Posterior vena cava (tissue), 2 donors: Measurements from ENCODE around the gene PDCD11. TPM values are rescaled to one million over a fixed set of nuclear protein-coding genes. Genes with fewer than 3 reads are reported as not detected.
"Not testable (repeated sequence)": the region's sequence is repeated elsewhere in the genome, so short reads cannot be mapped to it uniquely, and the experiment has no call there.

Experiments
- DNase-seq: peaks from one replicate; pipeline ENCODE4 v3.0.0-alpha.2; 2020; ENCODE audit warnings: low spot score
- intact Hi-C, 2 donors: fragments of 100-400 bp; cut with DNase I; formaldehyde crosslinking; loops; one replicate each; pipeline versions ENCODE4 v1.14.1 to v1.14.2; 2022 to 2023
- total RNA-seq, 2 donors: library from RNA; stranded (reverse); fragmentation: NEBNext Ultra II Directional; extraction: Animal tissue kit (Norgen Biotek cat#: 25700); gene quantifications; one replicate each; pipeline ENCODE4 v1.2.1, GENCODE V29; 2021
- donor health status: DM: yes; HTN: yes; CAD: no.
- donor health status: DM: yes; HTN: yes; CAD: no.

The PDCD11 gene
- total RNA-seq, 2 donors from 2014 or later, result 18.2 to 22.1 TPM

DNA sequence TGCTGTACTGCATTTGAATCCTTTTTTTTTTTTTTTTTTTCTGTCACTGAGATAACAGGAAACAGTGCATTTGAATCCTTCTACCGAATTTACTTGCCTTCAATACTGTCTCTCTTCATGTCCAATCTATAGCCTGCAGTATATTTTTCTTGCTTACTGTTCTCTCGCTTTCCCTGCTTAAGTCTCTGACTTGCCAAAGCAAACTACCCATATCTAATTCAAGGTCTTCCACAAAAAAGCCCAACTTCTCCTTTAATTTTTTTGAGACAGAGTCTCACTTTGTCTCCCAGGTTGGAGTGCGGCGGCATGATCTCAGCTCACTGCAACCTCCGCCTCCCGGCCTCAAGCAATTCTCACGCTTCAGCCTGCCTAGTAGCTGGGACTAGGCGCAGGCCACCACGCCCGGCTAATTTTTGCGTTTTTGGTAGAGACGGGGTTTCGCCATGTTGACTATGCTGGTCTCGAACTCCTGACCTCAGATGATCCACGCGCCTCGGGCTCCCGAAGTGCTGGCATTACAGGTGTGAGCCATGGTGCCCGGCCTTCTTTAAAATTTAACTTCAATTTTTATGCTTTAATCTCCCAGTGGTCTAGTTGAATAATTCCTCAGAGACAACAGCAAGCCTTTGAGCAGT, 882 bp downstream of the PDCD11 start:
- intact Hi-C loops, result no loop called here
- no peak for DNase-seq

DNA sequence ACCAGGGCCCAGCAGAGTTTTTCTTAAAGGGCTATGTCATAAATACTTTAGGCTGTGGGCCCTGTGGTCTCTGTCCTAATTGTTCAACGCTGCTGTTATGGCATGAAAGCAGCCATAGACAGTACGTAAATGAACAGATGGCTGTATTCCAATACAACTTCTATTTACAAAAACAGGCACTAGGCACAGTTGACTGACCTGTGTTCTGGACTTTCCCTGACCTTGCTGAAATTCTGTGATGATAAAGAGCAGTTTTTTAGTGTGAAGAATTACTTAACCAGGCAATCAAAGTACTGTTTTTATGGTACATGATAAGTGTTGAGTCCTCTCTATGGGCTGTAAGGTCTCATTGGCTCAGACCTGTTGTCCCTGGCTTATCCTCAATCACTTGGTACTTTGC, 17.1 kb downstream of the PDCD11 start:
- intact Hi-C loops, result no loop called here

DNA sequence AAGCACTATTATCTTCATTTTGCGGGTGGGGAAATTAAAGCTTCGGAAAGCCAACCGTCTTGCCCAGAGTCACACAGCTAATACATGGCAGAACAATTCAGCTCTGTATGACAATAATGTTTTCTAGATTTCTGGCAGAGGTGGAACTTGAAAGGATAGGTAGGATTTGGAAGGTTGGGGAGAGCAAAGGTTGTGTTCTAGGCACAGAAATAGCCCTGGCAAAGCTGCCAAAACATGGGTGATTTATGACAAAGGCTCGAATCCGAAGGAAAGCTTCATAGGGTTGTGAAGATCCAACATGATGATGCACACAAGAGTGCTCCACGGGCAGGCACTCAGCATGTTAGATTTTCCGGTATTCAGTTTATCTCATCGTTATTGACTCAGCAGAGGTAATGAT, 19.2 kb downstream of the PDCD11 start:
- intact Hi-C loops, result loop anchor here in 1 of 2 donors (5.0 kb wide), 1 partner anchor 72 kb away; no protein-coding TSS in a partner anchor
- no peak for DNase-seq

More for the DNA sequence above, 17.1 kb downstream of the PDCD11 start:
- DNase-seq, result no peak

DNA sequence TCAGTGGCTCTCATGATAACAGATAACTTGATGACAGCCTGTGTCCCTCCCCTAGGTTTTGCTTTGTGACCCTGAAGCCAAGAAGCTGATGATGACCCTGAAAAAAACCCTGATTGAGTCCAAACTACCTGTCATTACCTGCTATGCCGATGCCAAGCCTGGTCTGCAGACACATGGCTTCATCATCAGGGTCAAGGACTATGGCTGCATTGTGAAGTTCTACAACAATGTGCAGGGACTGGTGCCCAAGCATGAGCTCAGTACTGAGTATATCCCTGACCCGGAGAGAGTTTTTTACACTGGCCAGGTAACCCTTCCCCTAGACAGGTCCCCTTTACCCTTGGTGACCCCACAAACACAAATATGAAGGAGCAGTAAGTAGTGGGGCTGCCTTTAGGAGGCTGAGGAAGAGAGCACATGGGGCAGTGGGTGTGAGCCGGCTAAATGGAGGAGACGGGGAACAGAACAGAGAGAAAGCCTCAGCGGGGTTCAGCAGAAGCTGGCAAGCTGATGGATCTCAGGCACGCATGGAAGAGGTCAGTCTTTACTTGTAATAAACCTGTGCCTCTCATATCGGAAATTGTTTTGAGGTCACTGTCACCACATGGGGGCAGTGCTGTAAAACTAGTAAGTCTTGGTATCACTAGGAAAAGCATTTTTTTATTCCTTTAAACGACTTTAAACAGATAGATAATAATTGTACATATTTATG, 20.2 kb downstream of the PDCD11 start:
- no peak for DNase-seq
- intact Hi-C loops, result loop anchor here (2.0 to 5.0 kb wide), 2 partner anchors 70 to 71 kb away; no protein-coding TSS in a partner anchor

- DNase-seq, result not testable (repeated sequence)
- intact Hi-C loops, result loop anchor here (2.0 to 5.0 kb wide), 2 partner anchors 70 kb away; no protein-coding TSS in a partner anchor
Measured at GRCh38 chr10:103417148-103417469, 20.7 kb downstream of the PDCD11 start.

DNA sequence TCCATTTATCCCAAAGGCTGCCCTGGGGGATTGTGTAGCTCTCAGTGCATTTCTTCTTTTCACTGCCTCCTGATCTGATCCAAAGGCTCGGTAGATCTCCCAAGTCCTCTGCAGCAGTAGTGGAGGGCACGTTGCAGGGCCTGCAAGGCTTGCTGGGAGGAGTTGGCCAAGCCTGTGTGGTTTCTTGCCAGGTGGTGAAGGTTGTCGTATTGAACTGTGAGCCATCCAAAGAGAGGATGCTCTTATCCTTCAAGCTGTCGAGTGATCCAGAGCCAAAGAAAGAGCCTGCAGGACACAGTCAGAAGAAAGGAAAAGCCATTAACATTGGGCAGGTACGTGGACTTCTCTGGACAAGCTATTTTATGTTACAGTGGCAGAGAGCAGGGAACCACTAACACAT, 21.2 kb downstream of the PDCD11 start:
- intact Hi-C loops, result loop anchor here (2.0 to 5.0 kb wide), 2 partner anchors 69 to 70 kb away; no protein-coding TSS in a partner anchor
- DNase-seq, result no peak

DNA sequence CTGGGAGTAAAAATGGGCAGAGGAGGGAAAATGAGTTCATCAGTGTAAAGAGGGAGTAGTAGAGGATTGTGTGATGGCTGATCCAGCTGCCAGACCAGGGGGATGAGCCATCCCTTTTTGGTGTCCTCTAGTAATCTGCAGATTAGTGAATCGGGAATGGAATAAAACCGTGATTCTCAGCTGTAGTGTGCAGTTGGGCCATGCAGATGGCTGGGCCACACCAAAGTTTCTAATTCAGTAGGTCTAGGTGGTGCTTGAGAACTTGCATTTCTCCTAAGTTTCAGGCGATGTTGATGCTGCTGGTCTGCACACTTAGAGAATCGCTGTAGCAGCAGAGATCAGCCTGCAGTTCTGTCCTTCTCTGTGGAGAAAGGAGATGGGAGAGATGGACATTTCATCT, 22.7 kb downstream of the PDCD11 start:
- intact Hi-C loops, result loop anchor here in 1 of 2 donors (5.0 kb wide), 1 partner anchor 68 kb away; no protein-coding TSS in a partner anchor
- no peak for DNase-seq

- DNase-seq, result no peak
- intact Hi-C loops, result no loop called here
Measured at GRCh38 chr10:103423748-103424147, 27.3 kb downstream of the PDCD11 start.

GRCh38 chr10:103427866-103428265, 31.4 kb downstream of the PDCD11 start:
- intact Hi-C loops, result no loop called here
- no peak for DNase-seq

- DNase-seq, result no peak
- intact Hi-C loops, result no loop called here
Measured at GRCh38 chr10:103428989-103429643, 32.7 kb downstream of the PDCD11 start.

DNA sequence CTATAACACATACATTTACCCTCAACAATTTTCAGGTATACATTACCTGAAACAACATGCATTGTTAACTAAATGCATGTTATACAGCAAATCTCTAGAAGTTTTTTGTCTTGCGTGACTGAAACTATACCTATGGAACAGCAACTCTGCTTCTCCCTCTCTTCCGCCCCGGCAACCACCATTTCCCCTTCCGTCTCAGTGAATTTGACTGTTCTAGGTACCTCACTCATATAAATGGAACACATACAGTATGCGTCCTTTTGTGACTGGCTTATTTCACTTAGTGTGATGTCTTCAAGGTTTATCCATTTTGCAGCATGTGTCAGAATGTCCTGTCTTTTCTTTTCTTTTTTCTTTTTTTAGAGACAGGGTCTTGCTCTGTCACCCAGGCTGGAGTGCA, 33.2 kb downstream of the PDCD11 start:
- DNase-seq, result no peak
- intact Hi-C loops, result no loop called here

DNA sequence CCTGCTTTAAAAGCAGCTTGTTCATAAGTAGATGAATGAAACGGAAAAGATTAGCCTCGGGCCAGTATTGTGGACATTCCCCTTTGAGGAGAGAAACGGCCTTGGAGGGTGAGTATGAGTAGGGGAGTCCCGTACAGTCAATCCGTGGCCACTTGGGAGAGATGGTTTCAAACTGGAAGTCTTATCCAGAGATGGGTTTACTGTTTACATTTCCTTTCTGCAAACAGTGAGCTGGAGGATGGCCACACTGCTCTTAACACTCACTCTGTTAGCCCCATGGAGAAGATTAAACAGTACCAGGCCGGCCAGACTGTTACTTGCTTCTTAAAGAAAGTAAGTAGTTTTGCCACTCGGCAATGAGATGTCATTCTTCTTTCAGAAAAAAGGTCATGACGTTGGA, 35.5 kb downstream of the PDCD11 start:
- no peak for DNase-seq
- intact Hi-C loops, result no loop called here

DNA sequence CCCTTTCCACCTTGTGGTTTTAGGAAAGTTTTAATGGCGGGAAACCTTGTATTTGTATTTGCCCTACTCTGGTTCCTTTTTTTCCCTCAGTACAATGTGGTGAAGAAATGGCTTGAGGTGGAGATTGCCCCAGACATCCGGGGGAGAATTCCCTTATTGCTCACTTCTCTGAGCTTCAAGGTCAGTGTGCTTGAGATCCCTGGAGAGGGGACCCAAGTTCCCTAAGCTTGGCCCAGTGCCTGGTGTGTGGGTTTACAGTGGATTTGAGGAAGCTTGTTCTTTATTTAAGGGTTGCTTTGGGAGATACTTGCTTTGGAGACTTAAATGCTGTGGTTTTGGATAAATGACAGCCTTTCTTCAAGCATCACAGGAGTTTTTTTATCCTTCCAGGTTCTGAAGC, 37.4 kb downstream of the PDCD11 start:
- DNase-seq, result peak; percentile 89
- intact Hi-C loops, result no loop called here

- intact Hi-C loops, result no loop called here
- no peak for DNase-seq
Measured at GRCh38 chr10:103439776-103440175, 43.4 kb downstream of the PDCD11 start.

DNA sequence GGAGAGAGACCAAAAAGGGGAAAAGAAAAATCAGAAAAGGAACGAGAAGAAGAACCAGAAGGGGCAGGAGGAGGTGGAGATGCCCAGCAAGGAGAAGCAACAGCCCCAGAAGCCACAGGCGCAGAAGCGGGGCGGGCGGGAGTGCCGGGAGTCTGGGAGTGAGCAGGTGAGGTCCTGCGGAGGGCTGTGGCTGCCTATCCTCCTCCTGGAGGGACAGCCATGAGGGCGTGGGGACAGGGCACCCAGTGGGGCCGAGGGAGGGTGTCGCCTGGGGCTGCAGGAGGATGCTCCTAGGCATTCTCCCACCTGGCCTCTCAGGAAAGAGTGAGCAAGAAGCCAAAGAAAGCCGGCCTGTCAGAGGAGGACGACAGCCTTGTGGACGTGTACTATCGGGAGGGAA, 44.0 kb downstream of the PDCD11 start:
- DNase-seq, result no peak
- intact Hi-C loops, result no loop called here

GRCh38 chr10:103441206-103441605, 44.8 kb downstream of the PDCD11 start:
- intact Hi-C loops, result no loop called here
- no peak for DNase-seq

DNA sequence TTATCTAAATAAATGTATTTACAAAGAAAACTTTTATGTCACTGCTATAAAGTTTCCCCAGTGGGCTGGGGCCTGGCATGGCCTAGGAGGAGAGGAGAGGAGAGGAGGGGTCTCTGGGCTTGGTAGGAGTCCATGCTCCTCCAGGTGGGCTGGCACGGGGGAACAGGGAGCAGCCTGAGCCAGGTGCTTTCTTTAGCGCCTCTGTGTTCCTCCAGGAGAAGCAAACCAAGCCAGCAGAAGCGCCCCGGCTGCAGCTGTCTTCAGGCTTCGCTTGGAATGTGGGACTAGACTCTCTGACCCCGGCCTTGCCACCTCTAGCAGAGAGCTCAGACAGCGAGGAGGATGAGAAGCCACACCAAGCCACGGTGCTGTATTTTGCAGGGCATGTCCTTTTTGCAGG, 45.2 kb downstream of the PDCD11 start:
- DNase-seq, result no peak
- intact Hi-C loops, result no loop called here

DNA sequence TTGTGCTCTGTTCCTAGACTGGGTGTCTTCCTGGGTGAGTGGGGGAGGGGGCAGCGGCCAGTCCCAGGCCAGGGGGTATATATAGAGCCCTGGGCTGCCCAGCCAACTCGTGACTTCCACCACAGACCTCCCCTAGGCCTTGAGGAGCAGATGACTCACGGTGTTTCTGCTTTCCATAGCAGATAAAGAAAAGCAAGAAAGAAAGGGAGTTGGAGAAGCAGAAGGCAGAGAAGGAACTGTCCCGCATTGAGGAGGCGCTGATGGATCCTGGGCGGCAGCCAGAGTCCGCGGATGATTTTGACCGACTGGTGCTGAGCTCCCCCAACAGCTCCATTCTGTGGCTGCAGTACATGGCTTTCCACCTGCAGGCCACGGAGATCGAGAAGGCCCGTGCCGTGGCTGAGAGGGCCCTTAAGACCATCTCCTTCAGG, 45.6 kb downstream of the PDCD11 start:
- intact Hi-C loops, result no loop called here
- DNase-seq, result peak; percentile 89

DNA sequence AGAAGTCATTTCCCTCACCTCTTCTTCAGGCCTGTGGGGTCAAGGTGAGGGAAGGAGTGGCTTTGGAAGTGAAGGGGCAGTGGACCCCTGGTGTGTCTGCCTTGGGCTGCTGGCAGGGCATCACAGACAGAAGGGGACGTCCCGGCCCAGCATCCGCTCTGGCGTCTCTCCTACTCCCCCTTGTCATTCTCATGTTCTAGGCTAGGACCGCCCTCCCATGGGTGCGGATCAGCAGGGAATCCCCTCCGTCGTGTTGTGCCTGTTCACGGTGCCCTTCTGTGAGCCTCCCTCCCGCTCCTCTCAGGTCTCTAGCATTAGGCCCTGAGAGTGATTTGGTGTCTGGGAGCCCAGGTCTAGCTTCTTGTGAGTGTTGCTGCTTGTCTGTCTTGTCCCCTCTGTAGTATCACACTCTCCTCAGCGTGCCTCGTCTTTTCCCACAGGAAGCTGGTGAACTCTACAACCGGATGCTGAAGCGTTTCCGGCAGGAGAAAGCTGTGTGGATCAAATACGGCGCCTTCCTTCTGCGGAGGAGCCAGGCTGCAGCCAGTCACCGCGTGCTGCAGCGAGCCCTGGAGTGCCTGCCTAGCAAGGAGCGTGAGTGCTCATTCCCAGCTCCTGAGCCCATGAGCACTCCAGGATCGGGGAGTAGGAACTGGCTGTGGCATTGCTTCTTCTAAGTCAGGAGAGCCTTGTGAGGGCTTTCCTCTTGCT, 47.2 kb downstream of the PDCD11 start:
- DNase-seq, result no peak
- intact Hi-C loops, result no loop called here

DNA sequence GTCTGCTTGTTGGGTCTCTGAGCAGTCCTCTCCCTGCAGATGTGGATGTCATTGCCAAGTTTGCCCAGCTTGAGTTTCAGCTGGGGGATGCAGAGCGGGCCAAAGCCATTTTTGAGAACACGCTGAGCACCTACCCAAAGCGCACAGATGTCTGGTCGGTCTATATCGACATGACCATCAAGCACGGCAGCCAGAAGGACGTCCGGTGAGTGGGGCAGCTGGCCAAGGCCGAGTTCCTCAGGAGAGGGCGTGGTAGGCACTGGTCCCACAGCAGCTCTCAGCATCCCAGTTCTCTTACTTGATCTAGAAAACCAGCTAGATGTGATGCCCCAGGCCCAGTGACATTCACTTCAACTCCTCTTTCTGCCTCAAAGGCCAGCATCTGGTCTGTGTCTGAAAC, 48.1 kb downstream of the PDCD11 start:
- intact Hi-C loops, result no loop called here
- no peak for DNase-seq
